ENCODE measurements around the gene SH3BP5L. TPM values are rescaled to one million over a fixed set of nuclear protein-coding genes. Genes with fewer than 3 reads are reported as not detected.

The SH3BP5L gene
- total and polyA plus RNA-seq, 2 experiments from 2014 or later: 2.8 to 26.1 TPM

DNA sequence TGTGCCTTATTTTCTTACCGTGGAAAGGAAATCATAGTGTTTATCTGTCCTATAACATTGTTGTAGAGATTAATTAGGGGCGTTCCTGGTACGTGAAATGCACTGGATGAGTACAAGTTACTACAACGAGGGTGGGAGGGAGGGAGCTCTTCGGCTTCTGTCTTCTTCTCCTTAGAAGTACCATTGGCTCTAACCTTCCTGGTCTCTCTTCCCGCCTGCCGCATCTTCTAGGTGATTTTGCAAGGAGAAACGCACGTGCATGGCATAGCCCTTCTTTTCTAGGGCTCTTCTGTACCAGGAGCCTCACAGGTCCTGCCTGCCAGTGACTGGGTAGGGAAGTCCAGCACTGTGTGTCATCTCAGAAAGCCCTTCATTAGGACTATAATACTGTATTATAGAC is 16.8 kb downstream of the SH3BP5L start:
- H3K4me3 ChIP-seq: no peak overlapping the region

More for the DNA sequence above, 16.8 kb downstream of the SH3BP5L start:
- no peaks in the 10 kb centered on the region for H4K20me1 ChIP-seq (replicated peaks; ENCODE audit: insufficient read depth)
- H3K27me3 Mint-ChIP-seq (ENCODE audit: insufficient read depth, low read depth, poor library complexity): peaks cover 17% of the 10 kb centered on the region
- H3K9me2 ChIP-seq (ENCODE audit: insufficient read depth): no peaks in the 10 kb centered on the region
- DNase-seq (ENCODE audit: low spot score) (no peak), ATAC-seq (no peak)
- H3K4me2 ChIP-seq: no peak overlapping the region
- no peaks in the 10 kb centered on the region for H3K36me3 ChIP-seq (ENCODE audit: insufficient read depth)
- H3K36me3 Mint-ChIP-seq (ENCODE audit: low read depth): peaks cover 31% of the 10 kb centered on the region
- no peak overlapping the region for H3K27ac ChIP-seq (ENCODE audit: low read depth)
- no peak overlapping the region for H3K27ac Mint-ChIP-seq
- no peaks in the 10 kb centered on the region for H3K4me1 ChIP-seq (ENCODE audit: insufficient read depth)
- no peaks in the 10 kb centered on the region for H3K4me1 Mint-ChIP-seq
- TF ChIP-seq ZNF114 (CRISPR knock-in tag; IDR thresholded peaks at IDR 0.05) (no peak), CTCF (conservative IDR thresholded peaks at IDR 0.05; ENCODE audit: low read depth in 2 of 2) (no peak), ZNF331 (CRISPR knock-in tag; IDR thresholded peaks at IDR 0.05; ENCODE audit: low read depth) (no peak), REST (IDR thresholded peaks at IDR 0.05; ENCODE audit: unreplicated experiment) (no peak), EZH2 (IDR thresholded peaks at IDR 0.05; ENCODE audit: low read depth, unreplicated experiment) (no peak), NANOG (IDR thresholded peaks at IDR 0.05; ENCODE audit: borderline replicate concordance) (no peak), JUNB (IDR thresholded peaks at IDR 0.05; ENCODE audit: unreplicated experiment) (no peak), ETS1 (IDR thresholded peaks at IDR 0.05) (no peak), CREB1 (CRISPR knock-in tag; IDR thresholded peaks at IDR 0.05; ENCODE audit: low read depth) (no peak), EZH2phosphoT487 (IDR thresholded peaks at IDR 0.05; ENCODE audit: unreplicated experiment) (no peak)
- peaks cover 22% of the 10 kb centered on the region for H3K9me3 Mint-ChIP-seq
- H2AFZ ChIP-seq: no peak overlapping the region
- H3K79me2 ChIP-seq (replicated peaks; ENCODE audit: insufficient read depth): no peaks in the 10 kb centered on the region
- no peaks in the 10 kb centered on the region for H3K27me3 ChIP-seq (ENCODE audit: insufficient read depth)
- H3K4me3 Mint-ChIP-seq: no peak overlapping the region
- no peaks in the 10 kb centered on the region for H3F3A ChIP-seq (replicated peaks; ENCODE audit: low read depth)

Data from GM23338 (cell line).